Regular cardiac myocyte (primary cell): Measurements from ENCODE around the gene RTEL1. TPM values are rescaled to one million over a fixed set of nuclear protein-coding genes. Genes with fewer than 3 reads are reported as not detected.

Source experiments
- total RNA-seq: library from RNA; depleted of rRNA; stranded (reverse); fragments of >200 nt; gene quantifications from 2 replicates; pipeline ENCODE4 v1.2.3, GENCODE V29; 2014

Gene RTEL1, protein sequence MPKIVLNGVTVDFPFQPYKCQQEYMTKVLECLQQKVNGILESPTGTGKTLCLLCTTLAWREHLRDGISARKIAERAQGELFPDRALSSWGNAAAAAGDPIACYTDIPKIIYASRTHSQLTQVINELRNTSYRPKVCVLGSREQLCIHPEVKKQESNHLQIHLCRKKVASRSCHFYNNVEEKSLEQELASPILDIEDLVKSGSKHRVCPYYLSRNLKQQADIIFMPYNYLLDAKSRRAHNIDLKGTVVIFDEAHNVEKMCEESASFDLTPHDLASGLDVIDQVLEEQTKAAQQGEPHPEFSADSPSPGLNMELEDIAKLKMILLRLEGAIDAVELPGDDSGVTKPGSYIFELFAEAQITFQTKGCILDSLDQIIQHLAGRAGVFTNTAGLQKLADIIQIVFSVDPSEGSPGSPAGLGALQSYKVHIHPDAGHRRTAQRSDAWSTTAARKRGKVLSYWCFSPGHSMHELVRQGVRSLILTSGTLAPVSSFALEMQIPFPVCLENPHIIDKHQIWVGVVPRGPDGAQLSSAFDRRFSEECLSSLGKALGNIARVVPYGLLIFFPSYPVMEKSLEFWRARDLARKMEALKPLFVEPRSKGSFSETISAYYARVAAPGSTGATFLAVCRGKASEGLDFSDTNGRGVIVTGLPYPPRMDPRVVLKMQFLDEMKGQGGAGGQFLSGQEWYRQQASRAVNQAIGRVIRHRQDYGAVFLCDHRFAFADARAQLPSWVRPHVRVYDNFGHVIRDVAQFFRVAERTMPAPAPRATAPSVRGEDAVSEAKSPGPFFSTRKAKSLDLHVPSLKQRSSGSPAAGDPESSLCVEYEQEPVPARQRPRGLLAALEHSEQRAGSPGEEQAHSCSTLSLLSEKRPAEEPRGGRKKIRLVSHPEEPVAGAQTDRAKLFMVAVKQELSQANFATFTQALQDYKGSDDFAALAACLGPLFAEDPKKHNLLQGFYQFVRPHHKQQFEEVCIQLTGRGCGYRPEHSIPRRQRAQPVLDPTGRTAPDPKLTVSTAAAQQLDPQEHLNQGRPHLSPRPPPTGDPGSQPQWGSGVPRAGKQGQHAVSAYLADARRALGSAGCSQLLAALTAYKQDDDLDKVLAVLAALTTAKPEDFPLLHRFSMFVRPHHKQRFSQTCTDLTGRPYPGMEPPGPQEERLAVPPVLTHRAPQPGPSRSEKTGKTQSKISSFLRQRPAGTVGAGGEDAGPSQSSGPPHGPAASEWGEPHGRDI (N-terminal part only)
- 6.2 and 13.8 TPM in 2 replicates for total RNA-seq

DNA sequence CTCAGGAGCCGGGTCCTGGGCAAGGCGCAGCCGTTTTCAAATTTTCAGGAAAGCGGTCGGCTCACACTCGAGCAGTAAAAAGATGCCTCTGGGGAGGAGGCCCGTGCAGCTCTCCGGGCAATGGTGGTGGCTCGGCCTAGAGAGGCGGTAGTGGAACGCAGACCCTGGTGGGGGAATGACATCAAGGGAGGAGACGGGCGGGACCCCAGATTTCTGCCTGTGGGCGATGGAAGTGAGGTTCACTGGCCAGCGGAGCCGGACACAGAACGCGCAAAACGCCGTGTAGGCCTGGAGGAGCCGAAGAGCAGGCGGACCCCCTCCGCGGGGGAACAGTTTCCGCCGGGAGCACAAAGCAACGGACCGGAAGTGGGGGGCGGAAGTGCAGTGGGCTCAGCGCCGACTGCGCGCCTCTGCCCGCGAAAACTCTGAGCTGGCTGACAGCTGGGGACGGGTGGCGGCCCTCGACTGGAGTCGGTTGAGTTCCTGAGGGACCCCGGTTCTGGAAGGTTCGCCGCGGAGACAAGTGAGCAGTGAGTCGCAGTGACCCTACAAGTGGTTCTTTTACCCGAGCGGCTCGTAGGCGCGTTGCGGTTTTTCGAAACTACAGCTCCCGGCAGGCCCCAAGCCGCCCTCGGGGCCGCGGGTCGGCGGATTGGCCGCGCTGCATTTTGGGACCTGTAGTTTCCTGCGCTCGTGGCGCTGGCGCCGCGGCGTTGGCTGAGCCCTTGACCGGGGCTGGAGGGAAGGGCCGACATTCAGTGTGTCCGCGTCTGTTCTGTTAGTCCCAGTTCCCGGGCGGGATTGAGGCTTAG is at the start of gene RTEL1:
Gene RTEL1 (plus strand): TSS at position 376 of the 812 bp plus-strand sequence. CDS start 1,091 bp downstream, outside the sequence.

DNA sequence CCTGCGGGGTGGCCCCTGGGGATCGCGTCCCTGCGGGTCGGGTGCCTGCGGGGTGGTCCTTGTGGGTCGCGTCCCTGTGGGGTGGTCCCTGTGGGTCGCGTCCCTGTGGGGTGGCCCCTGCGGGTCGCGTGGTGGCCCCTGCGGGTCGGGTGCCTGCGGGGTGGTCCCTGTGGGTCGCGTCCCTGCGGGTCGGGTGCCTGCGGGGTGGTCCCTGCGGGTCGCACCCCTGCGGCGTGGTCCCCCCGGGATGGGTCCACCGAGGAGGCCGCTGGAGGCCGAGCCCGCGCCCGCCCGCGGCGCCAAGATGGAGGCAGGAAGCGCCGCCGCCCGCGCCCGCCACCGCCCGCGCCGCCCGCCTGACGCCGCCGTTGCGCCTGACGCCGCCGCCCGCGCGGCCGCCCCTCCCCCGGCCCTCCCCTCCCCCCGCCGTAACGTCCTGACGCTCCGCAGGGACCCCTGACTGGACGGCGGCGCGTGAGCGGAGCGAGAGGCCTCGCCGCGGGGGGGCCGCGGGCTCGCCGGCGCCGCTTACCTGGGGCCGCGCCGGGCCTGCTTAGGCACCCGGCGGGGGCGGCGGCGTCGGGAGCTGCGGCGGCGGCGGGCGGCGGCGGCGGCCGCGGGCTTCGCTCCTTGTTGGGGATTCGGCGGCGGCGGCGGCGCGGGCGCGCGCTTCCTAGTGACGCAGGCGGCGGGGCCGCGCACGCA is 31.5 kb upstream of the RTEL1 start, which contains the start of gene GMEB2:
Gene GMEB2 (minus strand): TSS at position 678 of the 705 bp plus-strand sequence. CDS start 7,704 bp downstream, outside the sequence.

DNA sequence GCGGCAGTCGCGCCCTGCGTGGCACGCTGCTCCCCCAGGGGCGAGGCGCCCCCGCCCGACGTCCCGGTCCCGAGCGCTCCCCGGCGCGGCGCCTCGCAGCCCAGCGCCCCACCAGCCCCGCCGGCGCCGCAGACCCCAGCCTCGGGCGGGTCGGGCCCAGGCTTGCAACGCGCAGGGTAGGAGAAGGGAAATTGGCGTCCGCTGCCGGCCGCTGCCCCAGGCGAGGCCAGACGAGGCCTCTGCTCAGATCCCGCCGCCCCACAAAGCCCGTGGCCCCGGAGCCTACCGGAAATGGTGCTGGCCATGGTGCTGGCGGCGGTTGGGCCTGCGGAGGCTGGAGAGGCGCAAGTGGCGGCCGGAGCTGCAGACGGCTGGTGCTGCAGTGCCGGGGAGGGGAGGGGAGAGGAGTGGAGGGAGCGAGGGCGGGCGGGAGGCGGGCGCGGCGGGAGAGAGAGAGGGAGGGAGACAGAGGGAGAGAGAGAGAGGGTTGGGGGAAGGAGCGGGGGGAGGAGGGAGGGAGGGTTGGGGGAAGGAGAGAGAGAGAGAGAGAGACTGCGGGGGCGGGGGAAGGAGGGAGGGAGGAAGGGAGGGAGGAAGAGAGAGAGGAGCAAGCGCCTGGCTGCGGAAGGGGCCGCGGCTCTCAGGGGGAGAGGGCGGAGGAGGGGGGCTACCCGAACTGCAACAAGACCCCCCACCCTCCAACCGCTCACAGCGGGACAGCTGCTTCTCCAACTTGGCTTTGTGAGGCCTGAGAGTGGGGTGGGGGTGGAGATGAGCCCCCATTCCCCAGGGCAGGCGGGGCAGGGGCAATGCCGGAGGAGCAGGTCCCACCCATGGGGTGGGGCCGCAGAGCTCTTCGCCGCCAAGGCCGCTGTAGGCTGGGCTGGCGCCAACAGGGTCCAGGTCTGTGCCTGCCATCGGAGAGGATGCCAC is 4.8 kb upstream of the RTEL1 start, which contains the start of gene STMN3:
Gene STMN3 (minus strand): TSS at position 384 of the 933 bp plus-strand sequence. CDS start 79 bp downstream, at position 305.

DNA sequence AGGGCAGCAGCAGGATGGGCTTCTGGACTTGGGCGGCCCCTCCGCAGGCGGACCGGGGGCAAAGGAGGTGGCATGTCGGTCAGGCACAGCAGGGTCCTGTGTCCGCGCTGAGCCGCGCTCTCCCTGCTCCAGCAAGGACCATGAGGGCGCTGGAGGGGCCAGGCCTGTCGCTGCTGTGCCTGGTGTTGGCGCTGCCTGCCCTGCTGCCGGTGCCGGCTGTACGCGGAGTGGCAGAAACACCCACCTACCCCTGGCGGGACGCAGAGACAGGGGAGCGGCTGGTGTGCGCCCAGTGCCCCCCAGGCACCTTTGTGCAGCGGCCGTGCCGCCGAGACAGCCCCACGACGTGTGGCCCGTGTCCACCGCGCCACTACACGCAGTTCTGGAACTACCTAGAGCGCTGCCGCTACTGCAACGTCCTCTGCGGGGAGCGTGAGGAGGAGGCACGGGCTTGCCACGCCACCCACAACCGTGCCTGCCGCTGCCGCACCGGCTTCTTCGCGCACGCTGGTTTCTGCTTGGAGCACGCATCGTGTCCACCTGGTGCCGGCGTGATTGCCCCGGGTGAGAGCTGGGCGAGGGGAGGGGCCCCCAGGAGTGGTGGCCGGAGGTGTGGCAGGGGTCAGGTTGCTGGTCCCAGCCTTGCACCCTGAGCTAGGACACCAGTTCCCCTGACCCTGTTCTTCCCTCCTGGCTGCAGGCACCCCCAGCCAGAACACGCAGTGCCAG is 38.7 kb downstream of the RTEL1 start, which contains the start of gene TNFRSF6B:
Gene TNFRSF6B (plus strand): TSS at position 25 of the 729 bp plus-strand sequence. CDS start 116 bp downstream, at position 141.

DNA sequence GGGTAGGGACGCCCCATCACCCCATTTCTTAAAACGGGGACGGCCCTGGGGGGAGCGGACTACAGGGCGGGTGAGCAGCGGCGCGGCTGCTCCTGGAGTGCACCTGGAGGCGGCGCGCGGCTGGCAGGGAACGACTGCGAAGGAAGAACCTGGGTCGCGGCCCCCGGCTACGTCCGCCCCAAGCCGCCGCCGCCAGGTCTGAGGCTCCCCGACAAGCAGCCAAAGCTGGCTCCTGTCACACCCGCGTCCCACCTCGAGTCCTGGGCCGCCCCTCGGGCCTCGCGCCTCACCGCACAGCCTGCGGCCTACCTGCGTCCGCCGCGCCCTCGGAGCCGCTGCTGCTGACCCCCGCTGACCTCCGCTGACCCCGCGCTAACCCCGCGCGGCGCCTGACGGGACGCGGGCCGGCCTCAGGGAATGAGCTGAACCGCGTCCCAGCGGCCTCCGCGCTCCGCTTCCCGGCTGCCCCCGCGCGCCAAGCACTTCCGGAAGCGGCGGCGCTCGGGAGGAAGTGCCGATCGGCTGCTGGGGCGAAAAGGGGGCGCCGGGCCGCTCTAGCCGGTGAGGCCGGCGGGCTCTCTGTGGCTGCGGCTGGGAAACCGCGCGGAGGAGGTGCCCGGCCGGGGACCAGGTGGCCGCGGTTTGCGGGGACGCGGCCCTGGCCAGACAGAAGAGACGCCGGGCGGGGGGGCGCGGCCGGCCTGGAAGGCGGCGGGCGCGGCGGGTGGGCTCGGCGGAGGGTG is 49.6 kb downstream of the RTEL1 start, which contains the start of the genes ARFRP1 and ZGPAT:
Gene ARFRP1 (minus strand): TSS at position 419 of the 743 bp plus-strand sequence. CDS start 885 bp downstream, outside the sequence.
Gene ZGPAT (plus strand): TSS at position 482 of the 743 bp plus-strand sequence. CDS start 542 bp downstream, outside the sequence.

DNA sequence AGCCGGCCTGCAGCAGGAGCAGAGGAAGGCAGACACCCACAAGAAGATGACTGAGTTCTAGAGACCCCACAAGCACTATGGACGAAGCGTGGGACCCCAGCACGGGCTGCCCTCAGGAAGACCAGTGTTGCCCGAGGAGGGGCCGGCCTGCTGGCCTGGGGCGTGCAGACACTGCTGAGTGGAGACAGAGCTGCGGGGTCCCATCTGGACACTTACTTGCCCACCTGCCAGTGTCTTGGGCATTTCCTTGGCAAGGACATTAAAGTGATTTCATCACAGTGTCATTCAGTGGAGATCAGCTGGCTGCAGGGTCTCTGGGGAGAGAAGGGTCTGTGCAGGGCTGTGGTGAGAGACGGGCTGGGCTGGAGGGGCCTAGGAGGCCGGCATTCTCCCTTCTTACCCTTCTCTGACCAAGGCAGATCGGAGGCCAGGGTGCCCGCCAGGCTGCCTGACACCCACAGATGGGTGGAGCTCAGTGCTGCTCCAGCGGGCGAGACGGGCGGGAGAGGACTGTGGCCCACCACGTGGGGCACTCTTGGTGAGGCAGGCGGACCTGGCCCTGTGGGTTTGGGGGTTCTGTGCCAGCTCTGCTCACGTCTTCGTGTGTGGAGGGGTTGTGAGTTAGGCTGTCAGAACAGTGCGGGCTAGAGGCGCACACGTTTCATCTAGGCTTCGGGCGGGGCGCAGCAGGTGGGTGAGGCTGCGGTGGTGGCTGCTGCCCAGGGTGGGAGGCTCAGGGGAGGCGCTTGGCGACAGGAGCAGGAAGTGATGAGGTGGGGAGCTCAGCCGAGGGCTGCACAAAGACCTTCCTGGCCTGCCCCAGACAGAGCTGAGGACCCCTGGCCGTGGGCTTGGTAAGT is 78.0 kb downstream of the RTEL1 start, which contains the start of gene LIME1:
Gene LIME1 (plus strand): TSS at position 806 of the 860 bp plus-strand sequence. CDS start 886 bp downstream, outside the sequence.

DNA sequence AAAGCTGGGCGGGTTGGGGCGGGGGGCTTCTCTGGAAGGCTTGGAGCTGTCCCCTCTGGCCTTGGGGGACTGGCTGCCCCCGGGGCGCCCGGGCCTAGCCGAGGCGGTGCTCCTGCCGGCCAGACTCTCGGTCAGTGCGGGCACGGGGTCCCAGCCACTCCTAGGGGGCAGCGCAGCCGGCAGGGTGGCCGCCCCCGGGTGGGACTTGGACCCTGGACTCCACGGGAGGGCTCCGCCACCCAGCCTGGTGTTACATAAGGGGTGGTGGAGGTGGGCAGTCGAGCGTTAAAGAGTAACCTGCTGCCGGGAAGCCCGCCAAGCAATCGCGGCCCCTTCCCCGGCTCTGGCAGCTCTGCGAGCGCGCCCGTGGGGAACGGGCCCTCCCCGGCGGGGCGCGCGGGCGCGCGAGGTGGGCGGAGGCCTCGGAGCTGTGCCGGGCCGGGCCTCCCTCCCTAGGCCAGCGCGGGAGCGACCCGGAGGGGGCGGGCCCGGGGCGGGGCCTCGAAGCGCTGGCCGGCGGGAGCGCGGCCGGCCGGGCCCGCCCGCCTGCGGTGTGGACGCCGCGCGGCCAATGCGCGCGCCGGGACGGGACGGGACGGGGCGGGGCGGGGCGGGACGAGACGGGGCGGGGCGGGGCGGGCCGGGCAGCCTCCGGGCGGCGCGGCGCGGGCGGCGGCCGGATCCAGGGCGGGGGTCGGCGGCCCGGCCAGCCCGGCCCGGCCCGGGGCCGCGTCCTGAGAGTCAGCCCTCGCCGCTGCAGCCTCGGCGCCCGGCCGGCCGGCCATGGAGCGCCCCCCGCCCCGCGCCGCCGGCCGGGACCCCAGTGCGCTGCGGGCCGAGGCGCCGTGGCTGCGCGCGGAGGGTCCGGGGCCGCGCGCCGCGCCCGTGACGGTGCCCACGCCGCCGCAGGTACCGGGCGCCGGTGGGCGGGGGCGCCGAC is 81.3 kb downstream of the RTEL1 start, which contains the start of gene SLC2A4RG:
Gene SLC2A4RG (plus strand): TSS at position 647 of the 940 bp plus-strand sequence. CDS start 137 bp downstream, at position 784.

Other genes starting within 250 kb of the RTEL1 start
- gene KCNQ2, start 185.7 kb upstream of the RTEL1 start, total RNA-seq: 0.19 TPM in 1 of 2 replicates, not detected in the other
- gene EEF1A2, start 159.2 kb upstream of the RTEL1 start, total RNA-seq: 0.38 and 5.4 TPM in 2 replicates
- 26.3 and 42.6 TPM in 2 replicates for gene PPDPF, start 137.5 kb upstream of the RTEL1 start, total RNA-seq
- under 0.01 TPM in 1 of 2 replicates, not detected in the other for gene PTK6, start 120.9 kb upstream of the RTEL1 start, total RNA-seq
- not detected in 2 replicates for gene SRMS, start 110.6 kb upstream of the RTEL1 start, total RNA-seq
- gene FNDC11, start 104.2 kb upstream of the RTEL1 start, total RNA-seq: 0.19 and 0.56 TPM in 2 replicates
- 32.1 and 33.0 TPM in 2 replicates for gene HELZ2, start 84.1 kb upstream of the RTEL1 start, total RNA-seq
- 8.2 and 9.6 TPM in 2 replicates for gene GMEB2, start 31.2 kb upstream of the RTEL1 start, total RNA-seq
- gene STMN3, start 4.9 kb upstream of the RTEL1 start, total RNA-seq: 9.8 and 11.8 TPM in 2 replicates
- gene TNFRSF6B, start 38.3 kb downstream of the RTEL1 start, total RNA-seq: 2.7 and 8.7 TPM in 2 replicates
- 31.6 and 41.6 TPM in 2 replicates for gene ARFRP1, start 49.7 kb downstream of the RTEL1 start, total RNA-seq
- 15.2 and 26.5 TPM in 2 replicates for gene ZGPAT, start 49.7 kb downstream of the RTEL1 start, total RNA-seq
- gene LIME1, start 78.4 kb downstream of the RTEL1 start, total RNA-seq: 3.3 and 4.2 TPM in 2 replicates
- 22.0 and 22.3 TPM in 2 replicates for gene SLC2A4RG, start 81.5 kb downstream of the RTEL1 start, total RNA-seq
- gene ZBTB46, start 173.0 kb downstream of the RTEL1 start, total RNA-seq: 4.8 and 14.6 TPM in 2 replicates
- not detected in 2 replicates for gene ABHD16B, start 203.2 kb downstream of the RTEL1 start, total RNA-seq
- gene TPD52L2, start 207.0 kb downstream of the RTEL1 start, total RNA-seq: 137 and 175 TPM in 2 replicates
- 73.9 and 78.2 TPM in 2 replicates for gene DNAJC5, start 236.8 kb downstream of the RTEL1 start, total RNA-seq